Hepatic stellate cell (primary cell): ENCODE measurements around the gene ENHO.

Source experiments
- DNase-seq: peaks from one replicate; pipeline ENCODE4 v3.0.0; 2011; ENCODE audit warnings: low spot score

ENHO gene

GRCh38 chr9:34522971-34523797 is at the start of gene ENHO:
Gene ENHO (minus strand): TSS chr9:34522990. CDS start chr9:34521695, 1,295 bp downstream.
- DNase-seq, result peak; percentile 94

- no peak for DNase-seq
Observed at GRCh38 chr9:34572092-34572491, 49.3 kb upstream of the ENHO start.

GRCh38 chr9:34571481-34571810 is 48.7 kb upstream of the ENHO start:
- DNase-seq, result no peak

- DNase-seq, result no peak
Observed at GRCh38 chr9:34570809-34571480, 48.2 kb upstream of the ENHO start.

GRCh38 chr9:34570376-34570775 is 47.6 kb upstream of the ENHO start:
- DNase-seq, result no peak

GRCh38 chr9:34568774-34569173 is 46.0 kb upstream of the ENHO start:
- DNase-seq, result no peak

GRCh38 chr9:34568133-34568532 is 45.3 kb upstream of the ENHO start:
- DNase-seq, result no peak

- no peak for DNase-seq
Observed at GRCh38 chr9:34566972-34567371, 44.2 kb upstream of the ENHO start.

- DNase-seq, result no peak
Observed at GRCh38 chr9:34566322-34566721, 43.5 kb upstream of the ENHO start.

GRCh38 chr9:34565856-34566255 is 43.1 kb upstream of the ENHO start:
- no peak for DNase-seq

- DNase-seq, result no peak
Observed at GRCh38 chr9:34564617-34565016, 41.8 kb upstream of the ENHO start.

- no peak for DNase-seq
Observed at GRCh38 chr9:34563262-34563661, 40.5 kb upstream of the ENHO start.

- DNase-seq, result no peak
Observed at GRCh38 chr9:34562135-34562745, 39.5 kb upstream of the ENHO start.

GRCh38 chr9:34560599-34561214 is 37.9 kb upstream of the ENHO start:
- no peak for DNase-seq

- DNase-seq, result peak; percentile 85
Observed at GRCh38 chr9:34559624-34560455, 37.0 kb upstream of the ENHO start.

GRCh38 chr9:34558919-34559623 is 36.3 kb upstream of the ENHO start:
- DNase-seq, result no peak

GRCh38 chr9:34558364-34558763 is 35.6 kb upstream of the ENHO start:
- DNase-seq, result no peak

- DNase-seq, result no peak
Observed at GRCh38 chr9:34557426-34558321, 34.9 kb upstream of the ENHO start.

- DNase-seq, result no peak
Observed at GRCh38 chr9:34556949-34557348, 34.2 kb upstream of the ENHO start.

- DNase-seq, result no peak
Observed at GRCh38 chr9:34555936-34556525, 33.2 kb upstream of the ENHO start.
